Fibroblast of lung (primary cell): ENCODE data around the gene PRR4. TPM values are rescaled to one million over a fixed set of nuclear protein-coding genes. Genes with fewer than 3 reads are reported as not detected.

ENCODE experiments used
- DNase-seq, 2 donors: peaks; one replicate each; pipeline versions ENCODE4 v3.0.0 to v3.0.0-alpha.2; 2010; ENCODE audit warnings: low read depth in 2 of 2
- H2AFZ ChIP-seq: 2 replicates; pipeline ENCODE4 v1.5.1; 2012; ENCODE audit warnings: low read length, control low read depth, inconsistent platforms
- H3K27ac ChIP-seq: 2 replicates; pipeline ENCODE4 v1.5.1; 2011; ENCODE audit warnings: low read length, control low read depth; ENCODE audit not compliant: insufficient read depth
- H3K27me3 ChIP-seq: 2 replicates; pipeline ENCODE4 v1.5.1; 2011; ENCODE audit warnings: mild to moderate bottlenecking, low read length; ENCODE audit not compliant: control insufficient read depth, insufficient read depth
- H3K36me3 ChIP-seq: 2 replicates; pipeline ENCODE4 v1.5.1; 2011; ENCODE audit warnings: low read length; ENCODE audit not compliant: control insufficient read depth, insufficient read depth
- H3K4me1 ChIP-seq: 2 replicates; pipeline ENCODE4 v1.5.1; 2011; ENCODE audit warnings: low read length; ENCODE audit not compliant: control insufficient read depth, insufficient read depth; ENCODE audit errors: extremely low read depth
- H3K4me2 ChIP-seq: 2 replicates; pipeline ENCODE4 v1.5.1; 2011; ENCODE audit warnings: low read length, control low read depth; ENCODE audit not compliant: insufficient read depth; ENCODE audit errors: extremely low read depth
- H3K4me3 ChIP-seq, 4 experiments: fragments of 200-600 bp in 1 of 4; sonication (generic) in 1 of 4; replicated peaks in 1 of 4; 2 replicates each; pipeline ENCODE4 v1.5.1; 2011 to 2016; ENCODE audit warnings: low read length in 4 of 4, low read depth in 3 of 4, mild to moderate bottlenecking in 3 of 4, control low read depth in 2 of 4, inconsistent platforms in 1 of 4, mixed read lengths in 1 of 4; ENCODE audit not compliant: insufficient read depth in 1 of 4; ENCODE audit errors: control extremely low read depth in 1 of 4
- H3K79me2 ChIP-seq: 2 replicates; pipeline ENCODE4 v1.5.1; 2012; ENCODE audit warnings: mild to moderate bottlenecking, low read length, inconsistent platforms; ENCODE audit not compliant: control insufficient read depth, insufficient read depth
- H3K9ac ChIP-seq: 2 replicates; pipeline ENCODE4 v1.5.1; 2011; ENCODE audit warnings: mild to moderate bottlenecking, low read length, control low read depth; ENCODE audit not compliant: insufficient read depth
- H3K9me3 ChIP-seq: 2 replicates; pipeline ENCODE4 v1.5.1; 2012; ENCODE audit warnings: low read depth, low read length; ENCODE audit not compliant: control insufficient read depth, insufficient read depth
- H4K20me1 ChIP-seq: 2 replicates; pipeline ENCODE4 v1.5.1; 2011; ENCODE audit warnings: low read length; ENCODE audit not compliant: control insufficient read depth, insufficient read depth; ENCODE audit errors: extremely low read depth
- EZH2 ChIP-seq: IDR thresholded peaks from 2 replicates; pipeline ENCODE4 v1.5.1; 2012; ENCODE audit warnings: low read length, control low read depth, mild to moderate bottlenecking; ENCODE audit errors: missing control alignments
- polyA plus RNA-seq, 2 donors: library from polyadenylated mRNA; depleted of rRNA in 1 of 2; stranded (reverse) in 1 of 2; unstranded in 1 of 2; fragments of >200 nt; gene quantifications; 2 replicates each; pipeline ENCODE4 v1.2.1, GENCODE V29; 2011 to 2012; ENCODE audit warnings: missing spikeins in 1 of 2
- total RNA-seq: library from RNA; depleted of rRNA; stranded (reverse); fragments of >200 nt; gene quantifications from 2 replicates; pipeline ENCODE4 v1.2.1, GENCODE V29; 2014
- TF ChIP-seq, protein P1 (sequence below), 2 donors: IDR thresholded peaks in 1 of 2; conservative IDR thresholded peaks in 1 of 2; 1 replicate in 1 of 2; 2 replicates in 1 of 2; pipeline ENCODE4 v1.5.1; 2011 to 2012; ENCODE audit warnings: low read length in 2 of 2, control low read depth in 1 of 2, inconsistent platforms in 1 of 2, low read depth in 1 of 2, mild to moderate bottlenecking in 1 of 2

PRR4 gene
- total and polyA plus RNA-seq, 2 donors (not counting 1 experiment from before 2014, with no cell fraction given) = 0.66 to 1.7 TPM

- Histone ChIP-seq H3K27ac (no peak overlapping the region), H3K27me3 (no peaks in the 10 kb centered on the region), H2AFZ (no peak overlapping the region), H3K36me3 (no peaks in the 10 kb centered on the region), H3K4me1 (no peaks in the 10 kb centered on the region), H3K9me3 (no peaks in the 10 kb centered on the region), H3K79me2 (no peaks in the 10 kb centered on the region), H3K4me2 (no peak overlapping the region), H3K4me3 (no peak overlapping the region), H3K9ac (no peak overlapping the region), H4K20me1 (no peaks in the 10 kb centered on the region)
- TF ChIP-seq, protein P1, sequence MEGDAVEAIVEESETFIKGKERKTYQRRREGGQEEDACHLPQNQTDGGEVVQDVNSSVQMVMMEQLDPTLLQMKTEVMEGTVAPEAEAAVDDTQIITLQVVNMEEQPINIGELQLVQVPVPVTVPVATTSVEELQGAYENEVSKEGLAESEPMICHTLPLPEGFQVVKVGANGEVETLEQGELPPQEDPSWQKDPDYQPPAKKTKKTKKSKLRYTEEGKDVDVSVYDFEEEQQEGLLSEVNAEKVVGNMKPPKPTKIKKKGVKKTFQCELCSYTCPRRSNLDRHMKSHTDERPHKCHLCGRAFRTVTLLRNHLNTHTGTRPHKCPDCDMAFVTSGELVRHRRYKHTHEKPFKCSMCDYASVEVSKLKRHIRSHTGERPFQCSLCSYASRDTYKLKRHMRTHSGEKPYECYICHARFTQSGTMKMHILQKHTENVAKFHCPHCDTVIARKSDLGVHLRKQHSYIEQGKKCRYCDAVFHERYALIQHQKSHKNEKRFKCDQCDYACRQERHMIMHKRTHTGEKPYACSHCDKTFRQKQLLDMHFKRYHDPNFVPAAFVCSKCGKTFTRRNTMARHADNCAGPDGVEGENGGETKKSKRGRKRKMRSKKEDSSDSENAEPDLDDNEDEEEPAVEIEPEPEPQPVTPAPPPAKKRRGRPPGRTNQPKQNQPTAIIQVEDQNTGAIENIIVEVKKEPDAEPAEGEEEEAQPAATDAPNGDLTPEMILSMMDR (conservative IDR thresholded peaks at IDR 0.05 in 1 of 2, IDR thresholded peaks at IDR 0.05 in 1 of 2; ENCODE audit: low read depth in 1 of 2, low read length in 2 of 2) = no peak
- TF ChIP-seq EZH2 = no peak
- no peak for DNase-seq
Observed at GRCh38 chr12:10855807-10856206, 6.5 kb upstream of the PRR4 start.

GRCh38 chr12:10853776-10854175, 4.5 kb upstream of the PRR4 start:
- TF ChIP-seq, protein P1 (conservative IDR thresholded peaks at IDR 0.05 in 1 of 2, IDR thresholded peaks at IDR 0.05 in 1 of 2; ENCODE audit: low read depth in 1 of 2, low read length in 2 of 2) = no peak
- TF ChIP-seq EZH2 = no peak
- Histone ChIP-seq H3K9ac (no peak overlapping the region), H4K20me1 (no peaks in the 10 kb centered on the region), H3K9me3 (no peaks in the 10 kb centered on the region), H3K27me3 (no peaks in the 10 kb centered on the region), H3K27ac (no peak overlapping the region), H2AFZ (no peak overlapping the region), H3K36me3 (no peaks in the 10 kb centered on the region), H3K4me3 (no peak overlapping the region), H3K79me2 (no peaks in the 10 kb centered on the region), H3K4me1 (no peaks in the 10 kb centered on the region), H3K4me2 (no peak overlapping the region)
- DNase-seq = no peak

- no peaks in the 10 kb centered on the region for H3K4me1 ChIP-seq
- DNase-seq = no peak
- H3K9ac ChIP-seq = no peak overlapping the region
- no peaks in the 10 kb centered on the region for H3K79me2 ChIP-seq
- no peak overlapping the region for H2AFZ ChIP-seq
- TF ChIP-seq EZH2 = no peak
- TF ChIP-seq, protein P1 (conservative IDR thresholded peaks at IDR 0.05 in 1 of 2, IDR thresholded peaks at IDR 0.05 in 1 of 2; ENCODE audit: low read depth in 1 of 2, low read length in 2 of 2) = no peak
- no peaks in the 10 kb centered on the region for H3K9me3 ChIP-seq
- H3K36me3 ChIP-seq = no peaks in the 10 kb centered on the region
- no peaks in the 10 kb centered on the region for H4K20me1 ChIP-seq
- no peak overlapping the region for H3K4me2 ChIP-seq
- H3K4me3 ChIP-seq = no peak overlapping the region
- no peak overlapping the region for H3K27ac ChIP-seq
- H3K27me3 ChIP-seq = no peaks in the 10 kb centered on the region
Observed at GRCh38 chr12:10851243-10851858, 2.1 kb upstream of the PRR4 start.
